ENCODE data around the gene TMEM150A. TPM values are rescaled to one million over a fixed set of nuclear protein-coding genes. Genes with fewer than 3 reads are reported as not detected.

Gene TMEM150A
- total and polyA plus RNA-seq, 2 of the 13 experiments (the other 11 are each of a cell fraction or from before 2014, with no cell fraction given): 30.1 to 70.4 TPM

- no peak for TF ChIP-seq ZNF407 (CRISPR knock-in tag; IDR thresholded peaks at IDR 0.05; ENCODE audit: not compliant biosample characterization)
- no peak for TF ChIP-seq NR3C1 (CRISPR knock-in tag; IDR thresholded peaks at IDR 0.05)
- TF ChIP-seq GLMP (CRISPR knock-in tag; IDR thresholded peaks at IDR 0.05; ENCODE audit: borderline replicate concordance): peak; percentile 37; the same call in 1 of the 2 replicates
- peak; percentile 85; the same call in 1 of the 2 replicates for TF ChIP-seq CSRNP1 (CRISPR knock-in tag; IDR thresholded peaks at IDR 0.05)
- TF ChIP-seq NR1H2 (CRISPR knock-in tag; IDR thresholded peaks at IDR 0.05; ENCODE audit: borderline replicate concordance, low read depth): no peak
- TF ChIP-seq ZNF230 (CRISPR knock-in tag; IDR thresholded peaks at IDR 0.05): peak; percentile 94
- peak; percentile 93 for TF ChIP-seq DMAP1 (CRISPR knock-in tag; IDR thresholded peaks at IDR 0.05)
- TF ChIP-seq REPIN1 (CRISPR knock-in tag; IDR thresholded peaks at IDR 0.05; ENCODE audit: borderline replicate concordance, low read depth): peak; percentile 92
- no peak for TF ChIP-seq ONECUT2 (CRISPR knock-in tag; IDR thresholded peaks at IDR 0.05)
- peak; percentile 26 for TF ChIP-seq ERF (CRISPR knock-in tag; IDR thresholded peaks at IDR 0.05)
- TF ChIP-seq ZC3H4 (CRISPR knock-in tag; IDR thresholded peaks at IDR 0.05; ENCODE audit: borderline replicate concordance): no peak
- TF ChIP-seq ZMYM4 (CRISPR knock-in tag; IDR thresholded peaks at IDR 0.05): peak; percentile 59
- no peak for TF ChIP-seq ZNF841 (CRISPR knock-in tag; IDR thresholded peaks at IDR 0.05; ENCODE audit: borderline replicate concordance)
- no peak; the same call in 1 of the 2 replicates for TF ChIP-seq TBX2 (CRISPR knock-in tag; IDR thresholded peaks at IDR 0.05; ENCODE audit: borderline replicate concordance)
- peak; percentile 60 for TF ChIP-seq POGZ (CRISPR knock-in tag; IDR thresholded peaks at IDR 0.05)
- no peak for TF ChIP-seq PRPF4 (IDR thresholded peaks at IDR 0.05; ENCODE audit: low read depth, low read length, poor library complexity, severe bottlenecking)
- TF ChIP-seq MXI1 (IDR thresholded peaks at IDR 0.05; ENCODE audit: borderline replicate concordance, low read depth, low read length): peak; percentile 78; the same call in 2 of the 3 replicates
Measured at GRCh38 chr2:85584354-85584856, 18.1 kb downstream of the TMEM150A start, which contains the start of gene VAMP5 (continued).
